Effector CD4-positive, alpha-beta T cell (primary cell): ENCODE data around the gene FAM89A.
"Not testable (repeated sequence)": the region's sequence is repeated elsewhere in the genome, so short reads cannot be mapped to it uniquely, and the experiment has no call there.

Experiments used
- DNase-seq: peaks from one replicate; pipeline ENCODE4 v3.0.0-alpha.2; 2020

FAM89A gene

GRCh38 chr1:231029841-231030240 is 10.2 kb downstream of the FAM89A start:
- DNase-seq: no peak

- not testable (repeated sequence) for DNase-seq
These were observed 10.8 kb downstream of the FAM89A start for GRCh38 chr1:231029247-231029646.

GRCh38 chr1:231028682-231029081 is 11.4 kb downstream of the FAM89A start:
- DNase-seq: no peak

- DNase-seq: no peak
These were observed 12.1 kb downstream of the FAM89A start for GRCh38 chr1:231027971-231028370.

- DNase-seq: no peak
These were observed 12.7 kb downstream of the FAM89A start for GRCh38 chr1:231027136-231027925.

- no peak for DNase-seq
These were observed 13.5 kb downstream of the FAM89A start for GRCh38 chr1:231026576-231026975.

GRCh38 chr1:231023150-231023549 is 16.9 kb downstream of the FAM89A start:
- no peak for DNase-seq

- not testable (repeated sequence) for DNase-seq
These were observed 17.5 kb downstream of the FAM89A start for GRCh38 chr1:231022543-231022942.

GRCh38 chr1:231021540-231022031 is 18.5 kb downstream of the FAM89A start:
- no peak for DNase-seq

GRCh38 chr1:231020816-231021215 is 19.2 kb downstream of the FAM89A start:
- DNase-seq: no peak

- no peak for DNase-seq
These were observed 19.9 kb downstream of the FAM89A start for GRCh38 chr1:231020139-231020601.

GRCh38 chr1:231019711-231020110 is 20.3 kb downstream of the FAM89A start:
- no peak for DNase-seq

GRCh38 chr1:231016966-231017365 is 23.1 kb downstream of the FAM89A start:
- no peak for DNase-seq

- no peak for DNase-seq
These were observed 23.8 kb downstream of the FAM89A start for GRCh38 chr1:231016234-231016633.

GRCh38 chr1:231013391-231014015 is 26.6 kb downstream of the FAM89A start:
- DNase-seq: no peak

- no peak for DNase-seq
These were observed 28.1 kb downstream of the FAM89A start for GRCh38 chr1:231011963-231012362.

- DNase-seq: no peak
These were observed 28.7 kb downstream of the FAM89A start for GRCh38 chr1:231011360-231011759.

- not testable (repeated sequence) for DNase-seq
These were observed 32.5 kb downstream of the FAM89A start for GRCh38 chr1:231007535-231007934.

- no peak for DNase-seq
These were observed 38.2 kb downstream of the FAM89A start for GRCh38 chr1:231001892-231002291.

GRCh38 chr1:231000639-231001038 is 39.4 kb downstream of the FAM89A start:
- no peak for DNase-seq

- no peak for DNase-seq
These were observed 39.9 kb downstream of the FAM89A start for GRCh38 chr1:231000201-231000600.

GRCh38 chr1:230994860-230995259 is 45.2 kb downstream of the FAM89A start:
- no peak for DNase-seq

GRCh38 chr1:230992100-230992774 is 47.8 kb downstream of the FAM89A start:
- DNase-seq: no peak

- DNase-seq: no peak
These were observed 52.6 kb downstream of the FAM89A start for GRCh38 chr1:230987448-230987847.
